ENCODE results near the gene DPF3.

The DPF3 gene

DNA sequence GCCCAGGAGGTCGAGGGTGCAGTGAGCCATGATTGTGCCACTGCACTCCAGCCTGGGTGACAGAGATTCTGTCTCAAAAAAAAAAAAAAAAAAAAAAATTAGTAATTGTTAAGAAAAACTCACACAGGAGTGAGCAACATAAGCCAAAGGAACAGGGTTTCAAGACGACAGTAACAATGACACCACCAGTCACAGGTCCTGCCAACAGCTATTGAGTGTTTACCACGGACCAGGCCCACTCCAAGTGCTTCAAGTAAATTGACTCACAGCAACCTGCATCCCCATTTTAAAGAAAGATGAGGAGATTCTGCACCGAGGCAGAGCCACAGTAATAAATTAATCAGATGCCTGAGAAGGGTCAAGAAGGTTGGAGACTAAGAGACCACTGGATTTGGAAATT is 194.5 kb downstream of the DPF3 start:
- H3K4me3 ChIP-seq (ENCODE audit: low read length): no peak overlapping the region
- DNase-seq (ENCODE audit: low read depth): no peak
- TF ChIP-seq, protein P1, sequence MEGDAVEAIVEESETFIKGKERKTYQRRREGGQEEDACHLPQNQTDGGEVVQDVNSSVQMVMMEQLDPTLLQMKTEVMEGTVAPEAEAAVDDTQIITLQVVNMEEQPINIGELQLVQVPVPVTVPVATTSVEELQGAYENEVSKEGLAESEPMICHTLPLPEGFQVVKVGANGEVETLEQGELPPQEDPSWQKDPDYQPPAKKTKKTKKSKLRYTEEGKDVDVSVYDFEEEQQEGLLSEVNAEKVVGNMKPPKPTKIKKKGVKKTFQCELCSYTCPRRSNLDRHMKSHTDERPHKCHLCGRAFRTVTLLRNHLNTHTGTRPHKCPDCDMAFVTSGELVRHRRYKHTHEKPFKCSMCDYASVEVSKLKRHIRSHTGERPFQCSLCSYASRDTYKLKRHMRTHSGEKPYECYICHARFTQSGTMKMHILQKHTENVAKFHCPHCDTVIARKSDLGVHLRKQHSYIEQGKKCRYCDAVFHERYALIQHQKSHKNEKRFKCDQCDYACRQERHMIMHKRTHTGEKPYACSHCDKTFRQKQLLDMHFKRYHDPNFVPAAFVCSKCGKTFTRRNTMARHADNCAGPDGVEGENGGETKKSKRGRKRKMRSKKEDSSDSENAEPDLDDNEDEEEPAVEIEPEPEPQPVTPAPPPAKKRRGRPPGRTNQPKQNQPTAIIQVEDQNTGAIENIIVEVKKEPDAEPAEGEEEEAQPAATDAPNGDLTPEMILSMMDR (IDR thresholded peaks at IDR 0.05; ENCODE audit: insufficient read depth, low read depth, low read length, missing control alignments): no peak

DNA sequence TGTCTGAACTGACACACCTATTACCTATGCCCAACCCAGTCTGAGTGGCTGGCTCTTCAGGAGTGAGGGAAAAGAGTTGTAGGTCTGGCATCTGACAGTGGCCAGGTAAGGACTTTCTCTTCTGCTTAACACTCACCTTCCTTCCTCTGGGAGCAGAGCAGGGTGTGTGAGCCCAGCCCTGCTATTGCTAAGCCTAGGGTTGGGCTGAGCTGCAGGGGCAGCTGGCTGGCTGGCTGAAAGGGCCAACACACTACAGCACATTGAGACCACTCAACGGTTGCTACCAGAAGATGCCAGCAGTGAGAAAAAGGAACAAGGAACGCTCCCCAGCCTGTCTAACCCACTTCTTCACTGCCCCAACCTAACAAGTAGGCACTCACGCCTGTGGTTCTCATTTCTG is 201.2 kb downstream of the DPF3 start:
- peak; percentile 69 for DNase-seq (ENCODE audit: low read depth)
- no peak overlapping the region for H3K4me3 ChIP-seq (ENCODE audit: low read length)
- TF ChIP-seq, protein P1 (IDR thresholded peaks at IDR 0.05; ENCODE audit: insufficient read depth, low read depth, low read length, missing control alignments): no peak

DNA sequence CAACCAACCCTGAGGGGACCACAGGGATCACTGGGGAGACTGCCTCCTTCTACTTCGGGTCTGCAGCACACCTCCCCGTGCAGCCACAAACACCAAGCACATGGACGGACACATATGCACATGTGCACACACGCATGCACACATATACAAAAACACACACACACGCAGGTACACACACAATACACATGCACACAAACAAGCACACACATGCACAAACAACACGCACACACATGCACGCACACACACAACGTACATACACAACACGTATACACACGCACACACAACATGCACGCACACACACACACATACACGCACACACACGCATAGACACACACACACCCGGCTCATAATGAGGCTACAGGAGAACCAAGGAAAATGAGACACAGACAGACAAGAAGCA is 203.6 kb downstream of the DPF3 start:
- no peak for DNase-seq (ENCODE audit: low read depth)

DNA sequence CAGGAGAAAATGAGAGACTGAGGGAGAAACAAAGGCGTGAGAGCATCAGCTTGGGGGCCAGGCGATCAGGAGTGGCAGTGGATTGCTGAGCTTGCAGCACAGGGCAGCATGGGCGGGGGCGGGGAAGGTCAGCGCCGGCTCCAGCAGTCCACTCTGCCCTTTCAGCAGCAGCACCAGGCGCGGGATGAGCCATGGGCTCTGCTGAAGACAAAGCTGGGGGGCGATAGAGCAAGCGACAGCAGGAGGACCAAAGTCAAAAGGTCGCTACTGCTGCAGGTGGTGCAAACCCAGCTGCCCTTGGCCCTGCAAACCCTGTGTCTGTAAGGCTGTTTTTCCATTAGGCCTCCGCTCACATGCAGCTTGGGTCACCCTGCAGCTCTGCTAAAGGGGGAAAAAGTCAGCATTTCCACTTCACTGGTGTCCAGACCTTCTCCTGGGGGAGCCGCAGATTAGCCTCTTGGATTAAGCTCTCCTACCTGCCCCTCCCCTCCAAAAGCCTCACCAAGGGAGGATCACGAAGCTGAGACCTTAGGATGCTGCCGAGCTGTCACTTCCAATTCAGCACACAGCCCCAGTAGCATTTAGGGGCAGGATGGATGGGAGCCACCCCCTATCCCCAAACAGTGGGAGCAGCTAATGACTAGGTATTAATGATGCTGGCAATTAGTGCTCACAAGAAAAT is 204.8 kb downstream of the DPF3 start:
- no peak for DNase-seq (ENCODE audit: low read depth)
- TF ChIP-seq, protein P1 (IDR thresholded peaks at IDR 0.05; ENCODE audit: insufficient read depth, low read depth, low read length, missing control alignments): no peak
- H3K4me3 ChIP-seq (ENCODE audit: low read length): no peak overlapping the region

More for the DNA sequence above, 203.6 kb downstream of the DPF3 start:
- H3K4me3 ChIP-seq (ENCODE audit: low read length): no peak overlapping the region
- TF ChIP-seq, protein P1 (IDR thresholded peaks at IDR 0.05; ENCODE audit: insufficient read depth, low read depth, low read length, missing control alignments): no peak

DNA sequence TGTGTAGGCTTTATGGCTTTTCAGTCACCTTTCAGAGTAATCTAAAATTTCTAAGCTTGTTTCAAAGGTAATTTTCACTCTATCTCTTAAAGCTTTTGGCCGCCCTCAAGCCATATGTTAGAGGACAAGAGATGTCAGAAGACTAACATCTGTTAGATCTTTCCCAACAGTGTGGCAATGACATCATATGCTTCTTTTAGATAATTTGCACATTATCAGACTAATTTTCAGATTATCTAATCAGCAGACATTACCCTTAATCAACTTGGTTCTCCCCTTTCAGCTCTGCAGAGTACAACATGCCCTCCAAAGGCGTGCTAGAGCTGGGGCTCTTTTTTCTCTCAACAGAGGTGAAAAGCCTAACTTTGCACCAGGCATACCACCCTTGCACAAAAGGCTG is 207.1 kb downstream of the DPF3 start:
- H3K4me3 ChIP-seq (ENCODE audit: low read length): no peak overlapping the region
- DNase-seq (ENCODE audit: low read depth): no peak
- TF ChIP-seq, protein P1 (IDR thresholded peaks at IDR 0.05; ENCODE audit: insufficient read depth, low read depth, low read length, missing control alignments): no peak

DNA sequence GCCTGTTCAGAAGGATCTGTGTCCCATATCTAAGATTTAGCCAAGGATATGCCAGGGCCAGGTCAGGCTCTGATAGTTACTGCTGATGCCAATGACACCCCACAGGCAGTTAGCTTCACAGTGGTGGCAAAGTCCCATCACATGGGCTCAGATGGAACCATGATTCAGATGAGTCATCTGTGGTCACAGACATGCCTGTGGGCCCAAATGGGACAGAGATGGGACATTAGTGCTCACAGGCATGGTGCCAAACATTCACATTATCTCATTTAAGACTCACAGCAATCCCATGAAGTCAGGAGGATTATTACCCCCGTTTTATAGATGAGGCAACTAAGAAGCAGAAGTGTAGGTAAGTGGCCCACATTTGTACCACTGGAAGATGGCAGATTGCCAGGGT is 207.8 kb downstream of the DPF3 start:
- DNase-seq (ENCODE audit: low read depth): no peak
- TF ChIP-seq, protein P1 (IDR thresholded peaks at IDR 0.05; ENCODE audit: insufficient read depth, low read depth, low read length, missing control alignments): no peak
- H3K4me3 ChIP-seq (ENCODE audit: low read length): no peak overlapping the region

DNA sequence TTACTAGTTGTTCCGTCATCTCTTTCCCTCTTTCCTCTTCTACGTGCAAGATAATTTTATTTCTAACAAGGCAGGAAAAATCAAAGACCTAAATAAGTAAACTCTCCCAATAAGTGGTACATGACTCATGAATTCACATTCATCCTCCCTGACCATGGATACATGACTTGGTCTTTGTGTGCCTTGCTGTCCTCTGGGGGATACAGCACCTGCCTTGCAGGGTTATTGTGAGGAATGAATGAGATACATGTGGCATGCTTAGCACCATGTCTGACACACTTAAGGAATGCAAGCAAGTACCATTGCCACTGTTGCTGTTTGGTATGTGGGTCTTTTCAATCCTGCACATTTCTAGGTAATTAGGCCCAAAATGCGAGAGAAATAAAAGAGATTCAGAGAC is 208.4 kb downstream of the DPF3 start:
- TF ChIP-seq, protein P1 (IDR thresholded peaks at IDR 0.05; ENCODE audit: insufficient read depth, low read depth, low read length, missing control alignments): no peak
- no peak overlapping the region for H3K4me3 ChIP-seq (ENCODE audit: low read length)
- no peak for DNase-seq (ENCODE audit: low read depth)
